Osteoblast (primary cell): ENCODE results near the gene PI4KA. TPM values are rescaled to one million over a fixed set of nuclear protein-coding genes. Genes with fewer than 3 reads are reported as not detected.
"Not testable (repeated sequence)": the region's sequence is repeated elsewhere in the genome, so short reads cannot be mapped to it uniquely, and the experiment has no call there.

Experiments used
- DNase-seq: peaks from one replicate; pipeline ENCODE4 v3.0.0; 2011; ENCODE audit warnings: low spot score, mixed read lengths; ENCODE audit not compliant: insufficient read length; ENCODE audit errors: missing footprints
- H2AFZ ChIP-seq: 2 replicates; pipeline ENCODE4 v1.6.0; 2011; ENCODE audit warnings: mild to moderate bottlenecking, low read length
- H3K27ac ChIP-seq: 2 replicates; pipeline ENCODE4 v1.5.1; 2011; ENCODE audit warnings: mild to moderate bottlenecking, low read depth, low read length, moderate library complexity
- H3K27me3 ChIP-seq: 2 replicates; pipeline ENCODE4 v1.6.0; 2012; ENCODE audit warnings: mild to moderate bottlenecking, control low read depth, inconsistent platforms, low read length, moderate library complexity; ENCODE audit not compliant: insufficient read depth
- H3K36me3 ChIP-seq: 2 replicates; pipeline ENCODE4 v1.5.1; 2011; ENCODE audit warnings: mild to moderate bottlenecking, low read length, control low read depth, moderate library complexity; ENCODE audit not compliant: insufficient read depth
- H3K4me1 ChIP-seq: 2 replicates; pipeline ENCODE4 v1.5.1; 2011; ENCODE audit warnings: mild to moderate bottlenecking, low read length, control low read depth, moderate library complexity; ENCODE audit not compliant: insufficient read depth
- H3K4me2 ChIP-seq: 2 replicates; pipeline ENCODE4 v1.6.0; 2011; ENCODE audit warnings: mild to moderate bottlenecking, low read length; ENCODE audit not compliant: insufficient read depth
- H3K4me3 ChIP-seq: fragments of 200-600 bp; sonication (generic); 3 replicates; pipeline ENCODE4 v1.5.1; 2012; ENCODE audit warnings: mild to moderate bottlenecking, low read length, inconsistent platforms; ENCODE audit not compliant: insufficient read depth
- H3K79me2 ChIP-seq: 2 replicates; pipeline ENCODE4 v1.6.0; 2012; ENCODE audit warnings: mild to moderate bottlenecking, low read length, control low read depth, inconsistent platforms; ENCODE audit not compliant: insufficient read depth
- H3K9me3 ChIP-seq: 2 replicates; pipeline ENCODE4 v1.5.1; 2011; ENCODE audit warnings: low read depth, low read length, control low read depth
- H4K20me1 ChIP-seq: 2 replicates; pipeline ENCODE4 v1.6.0; 2012; ENCODE audit warnings: mild to moderate bottlenecking, low read length, control low read depth; ENCODE audit not compliant: insufficient read depth
- CTCF ChIP-seq: IDR thresholded peaks from 2 replicates; pipeline ENCODE4 v1.5.1; 2011; ENCODE audit warnings: mild to moderate bottlenecking, low read depth, low read length, moderate library complexity; ENCODE audit errors: extremely low read depth
- total RNA-seq: library from RNA; depleted of rRNA; stranded (reverse); fragments of >200 nt; gene quantifications from 2 replicates; pipeline ENCODE4 v1.2.3, GENCODE V29; 2012

Gene PI4KA
- total RNA-seq, 1 donor: 61.9 TPM

- Histone ChIP-seq H3K4me1 (no peaks in the 10 kb centered on the region), H3K79me2 (peaks cover 27% of the 10 kb centered on the region), H3K27me3 (no peaks in the 10 kb centered on the region), H3K9me3 (no peaks in the 10 kb centered on the region), H3K27ac (no peak overlapping the region), H3K4me3 (no peak overlapping the region), H4K20me1 (peaks cover 11% of the 10 kb centered on the region), H3K36me3 (peaks cover 25% of the 10 kb centered on the region), H3K4me2 (no peak overlapping the region), H2AFZ (no peak overlapping the region)
- no peak for DNase-seq
- TF ChIP-seq CTCF: no peak
Observed at GRCh38 chr22:20834206-20834605, 24.4 kb downstream of the PI4KA start.

GRCh38 chr22:20833225-20833665, 25.4 kb downstream of the PI4KA start:
- Histone ChIP-seq H3K9me3 (no peaks in the 10 kb centered on the region), H3K4me1 (no peaks in the 10 kb centered on the region), H2AFZ (no peak overlapping the region), H3K36me3 (peaks cover 25% of the 10 kb centered on the region), H3K27ac (no peak overlapping the region), H3K79me2 (peaks cover 18% of the 10 kb centered on the region), H3K4me2 (no peak overlapping the region), H3K4me3 (no peak overlapping the region), H3K27me3 (no peaks in the 10 kb centered on the region), H4K20me1 (peaks cover 10% of the 10 kb centered on the region)
- no peak for DNase-seq
- TF ChIP-seq CTCF: no peak

- Histone ChIP-seq H3K27ac (no peak overlapping the region), H3K36me3 (peaks cover 25% of the 10 kb centered on the region), H3K4me2 (no peak overlapping the region), H3K9me3 (no peaks in the 10 kb centered on the region), H3K4me3 (no peak overlapping the region), H2AFZ (no peak overlapping the region), H3K27me3 (no peaks in the 10 kb centered on the region), H3K79me2 (no peaks in the 10 kb centered on the region), H3K4me1 (no peaks in the 10 kb centered on the region), H4K20me1 (peaks cover under 1% of the 10 kb centered on the region)
- no peak for DNase-seq
- TF ChIP-seq CTCF: no peak
Observed at GRCh38 chr22:20829491-20830134, 29.0 kb downstream of the PI4KA start.

- not testable (repeated sequence) for H3K4me3 ChIP-seq
Observed at GRCh38 chr22:20826373-20827152, 32.0 kb downstream of the PI4KA start.

More at GRCh38 chr22:20826373-20827152, 32.0 kb downstream of the PI4KA start:
- H3K36me3 ChIP-seq: peaks cover 18% of the 10 kb centered on the region
- not testable (repeated sequence) for H3K9me3 ChIP-seq, H2AFZ ChIP-seq, H3K27me3 ChIP-seq, DNase-seq, H3K79me2 ChIP-seq, H3K4me2 ChIP-seq, H4K20me1 ChIP-seq, H3K27ac ChIP-seq, H3K4me1 ChIP-seq
